ENCODE results near the gene EMSY.
A peak's percentile ranks its signal among the peaks of the same experiment; 100 is the strongest.

The EMSY gene

GRCh38 chr11:76496174-76496573, 51.4 kb downstream of the EMSY start:
- no peak for TF ChIP-seq CTCF (IDR thresholded peaks at IDR 0.05; ENCODE audit: low read length, missing control alignments)
- DNase-seq (ENCODE audit: low read depth), result no peak
- no peak overlapping the region for H3K4me3 ChIP-seq (replicated peaks; ENCODE audit: low read depth, low read length)

GRCh38 chr11:76501526-76502202, 56.8 kb downstream of the EMSY start:
- H3K4me3 ChIP-seq (replicated peaks; ENCODE audit: low read depth, low read length), result no peak overlapping the region
- TF ChIP-seq CTCF (IDR thresholded peaks at IDR 0.05; ENCODE audit: low read length, missing control alignments), result no peak
- DNase-seq (ENCODE audit: low read depth), result peak; percentile 42

GRCh38 chr11:76506833-76507232, 62.0 kb downstream of the EMSY start:
- no peak overlapping the region for H3K4me3 ChIP-seq (replicated peaks; ENCODE audit: low read depth, low read length)
- TF ChIP-seq CTCF (IDR thresholded peaks at IDR 0.05; ENCODE audit: low read length, missing control alignments), result no peak

GRCh38 chr11:76510060-76511047, 65.5 kb downstream of the EMSY start:
- TF ChIP-seq CTCF (IDR thresholded peaks at IDR 0.05; ENCODE audit: low read length, missing control alignments), result no peak
- DNase-seq (ENCODE audit: low read depth), result peak; percentile 38
- H3K4me3 ChIP-seq (replicated peaks; ENCODE audit: low read depth, low read length), result no peak overlapping the region

More at GRCh38 chr11:76506833-76507232, 62.0 kb downstream of the EMSY start:
- DNase-seq (ENCODE audit: low read depth), result no peak

DNA sequence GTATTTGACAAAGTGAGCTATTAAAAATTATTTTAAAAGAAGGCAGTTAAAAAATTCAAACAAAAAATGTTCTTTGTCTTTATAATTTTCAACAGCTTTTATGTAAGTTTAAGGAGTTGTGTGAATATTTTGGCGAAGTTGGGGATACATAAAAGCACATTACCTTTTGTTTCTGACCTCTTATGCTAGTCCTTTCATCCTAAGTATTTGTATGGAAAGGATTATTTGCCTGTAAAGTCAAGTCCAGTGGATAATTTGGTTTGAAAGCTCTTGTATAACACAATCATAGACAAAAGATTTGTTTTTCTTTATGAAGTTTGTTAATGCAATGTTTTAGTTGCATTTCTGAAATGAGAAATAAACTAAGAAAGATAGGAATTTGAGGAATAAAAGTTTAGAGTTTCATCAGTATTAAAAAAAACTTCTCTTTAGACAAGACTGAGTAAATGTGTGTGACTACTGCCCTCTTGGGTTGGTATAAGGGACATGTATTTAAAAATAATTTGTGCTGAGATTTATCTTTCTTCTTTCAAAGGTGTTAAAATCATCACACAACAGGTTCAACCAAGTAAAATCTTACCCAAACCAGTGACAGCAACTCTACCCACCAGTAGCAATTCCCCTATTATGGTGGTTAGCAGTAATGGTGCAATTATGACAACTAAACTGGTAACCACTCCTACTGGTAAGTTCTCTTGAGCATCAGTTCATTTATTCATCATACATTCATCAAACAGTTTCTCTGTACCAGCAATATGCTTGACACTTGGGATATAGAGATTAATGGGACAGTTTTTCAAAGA, 68.2 kb downstream of the EMSY start:
- H3K4me3 ChIP-seq (replicated peaks; ENCODE audit: low read depth, low read length), result no peak overlapping the region
- DNase-seq (ENCODE audit: low read depth), result peak; percentile 69
- peak; percentile 44 for TF ChIP-seq CTCF (IDR thresholded peaks at IDR 0.05; ENCODE audit: low read length, missing control alignments)

GRCh38 chr11:76513654-76514034, 68.8 kb downstream of the EMSY start:
- TF ChIP-seq CTCF (IDR thresholded peaks at IDR 0.05; ENCODE audit: low read length, missing control alignments), result no peak
- DNase-seq (ENCODE audit: low read depth), result no peak
- H3K4me3 ChIP-seq (replicated peaks; ENCODE audit: low read depth, low read length), result no peak overlapping the region

All from fibroblast of pulmonary artery (primary cell).